Measurements from ENCODE around the gene CTXND2. TPM values are rescaled to one million over a fixed set of nuclear protein-coding genes. Genes with fewer than 3 reads are reported as not detected.
"Not testable (repeated sequence)": the region's sequence is repeated elsewhere in the genome, so short reads cannot be mapped to it uniquely, and the experiment has no call there.

The CTXND2 gene
- total RNA-seq, 2 experiments from 2014 or later: not detected

- POLR2A ChIA-PET: no interaction called here
These were observed 13.4 kb upstream of the CTXND2 start for GRCh38 chr1:150873521-150873920.

GRCh38 chr1:150874455-150875196, 12.3 kb upstream of the CTXND2 start:
- CTCF ChIA-PET: interaction anchor here (0.9 kb wide), 1 partner anchor 48 kb away, joined by 3 read pairs; no protein-coding TSS in a partner anchor
- Mint-ChIP-seq H3K27ac (peak overlapping the region; percentile 94), H3K4me1 (peaks cover 39% of the 10 kb centered on the region), H3K9me3 (no peaks in the 10 kb centered on the region), H3K4me3 (peak overlapping the region; percentile 95), H3K27me3 (no peaks in the 10 kb centered on the region), H3K36me3 (ENCODE audit: low read depth) (peaks cover 32% of the 10 kb centered on the region)
- no peak for DNase-seq
- POLR2A ChIA-PET: no interaction called here

More at GRCh38 chr1:150873521-150873920, 13.4 kb upstream of the CTXND2 start:
- no peak overlapping the region for H3K27ac Mint-ChIP-seq
- H3K9me3 Mint-ChIP-seq: no peaks in the 10 kb centered on the region
- no peak for DNase-seq
- peaks cover 40% of the 10 kb centered on the region for H3K4me1 Mint-ChIP-seq
- H3K4me3 Mint-ChIP-seq: no peak overlapping the region
- H3K27me3 Mint-ChIP-seq: no peaks in the 10 kb centered on the region
- CTCF ChIA-PET: interaction anchor here (0.7 to 0.9 kb wide), 2 partner anchors 49 to 198 kb away, joined by 3 to 6 read pairs; no protein-coding TSS in a partner anchor
- H3K36me3 Mint-ChIP-seq (ENCODE audit: low read depth): peaks cover 32% of the 10 kb centered on the region

- no peaks in the 10 kb centered on the region for H3K27me3 Mint-ChIP-seq
- H3K36me3 Mint-ChIP-seq (ENCODE audit: low read depth): peaks cover 26% of the 10 kb centered on the region
- POLR2A ChIA-PET: no interaction called here
- peak overlapping the region; percentile 94 for H3K27ac Mint-ChIP-seq
- H3K4me3 Mint-ChIP-seq: peak overlapping the region; percentile 95
- peak; percentile 20 for DNase-seq
- H3K9me3 Mint-ChIP-seq: no peaks in the 10 kb centered on the region
- CTCF ChIA-PET: no interaction called here
- peaks cover 34% of the 10 kb centered on the region for H3K4me1 Mint-ChIP-seq
These were observed 11.5 kb upstream of the CTXND2 start for GRCh38 chr1:150875197-150876118.

- Mint-ChIP-seq H3K4me1 (peaks cover 33% of the 10 kb centered on the region), H3K27me3 (no peaks in the 10 kb centered on the region), H3K36me3 (ENCODE audit: low read depth) (peaks cover 22% of the 10 kb centered on the region), H3K27ac (peak overlapping the region; percentile 94), H3K9me3 (no peaks in the 10 kb centered on the region), H3K4me3 (peak overlapping the region; percentile 95)
- ChIA-PET POLR2A (no interaction called here), CTCF (no interaction called here)
- DNase-seq: no peak
These were observed 10.8 kb upstream of the CTXND2 start for GRCh38 chr1:150876119-150876454.

- POLR2A ChIA-PET; DNase-seq; H3K4me3 Mint-ChIP-seq; H3K36me3 Mint-ChIP-seq (ENCODE audit: low read depth); H3K27ac Mint-ChIP-seq; H3K27me3 Mint-ChIP-seq; H3K9me3 Mint-ChIP-seq: not testable (repeated sequence)
- CTCF ChIA-PET: interaction anchor here (0.6 to 1.5 kb wide), 3 partner anchors 11 to 607 kb away, joined by 3 to 4 read pairs (median 4); no protein-coding TSS in a partner anchor
- H3K4me1 Mint-ChIP-seq: peaks cover 34% of the 10 kb centered on the region
These were observed 8.0 kb upstream of the CTXND2 start for GRCh38 chr1:150878931-150879330.

- POLR2A ChIA-PET: interaction anchor here (0.5 kb wide), 1 partner anchor 19 kb away, joined by 3 read pairs; no protein-coding TSS in a partner anchor
- H3K27me3 Mint-ChIP-seq: no peaks in the 10 kb centered on the region
- H3K4me1 Mint-ChIP-seq: peaks cover 23% of the 10 kb centered on the region
- no peak overlapping the region for H3K4me3 Mint-ChIP-seq
- CTCF ChIA-PET: interaction anchor here (0.6 to 1.1 kb wide), 3 partner anchors 21 to 330 kb away, joined by 3 to 5 read pairs (median 3); no protein-coding TSS in a partner anchor
- DNase-seq: no peak
- no peaks in the 10 kb centered on the region for H3K9me3 Mint-ChIP-seq
- H3K36me3 Mint-ChIP-seq (ENCODE audit: low read depth): no peaks in the 10 kb centered on the region
- no peak overlapping the region for H3K27ac Mint-ChIP-seq
These were observed 5.4 kb upstream of the CTXND2 start for GRCh38 chr1:150881331-150882070.

GRCh38 chr1:150883121-150883520, 3.8 kb upstream of the CTXND2 start:
- H3K36me3 Mint-ChIP-seq (ENCODE audit: low read depth); H3K4me3 Mint-ChIP-seq; H3K27me3 Mint-ChIP-seq; H3K27ac Mint-ChIP-seq; H3K9me3 Mint-ChIP-seq; POLR2A ChIA-PET; DNase-seq: not testable (repeated sequence)
- CTCF ChIA-PET: interaction anchor here (1.0 to 1.3 kb wide), 4 partner anchors 19 to 323 kb away, joined by 3 to 5 read pairs (median 3); no protein-coding TSS in a partner anchor
- peaks cover 16% of the 10 kb centered on the region for H3K4me1 Mint-ChIP-seq

- no peak for DNase-seq
- ChIA-PET POLR2A (no interaction called here), CTCF (interaction anchor here (0.7 kb wide), 1 partner anchor 640 kb away, joined by 3 read pairs; no protein-coding TSS in a partner anchor)
- H3K36me3 Mint-ChIP-seq (ENCODE audit: low read depth): peaks cover 3% of the 10 kb centered on the region
- peaks cover 34% of the 10 kb centered on the region for H3K4me1 Mint-ChIP-seq
- H3K27ac Mint-ChIP-seq: no peak overlapping the region
- no peak overlapping the region for H3K4me3 Mint-ChIP-seq
- no peaks in the 10 kb centered on the region for H3K9me3 Mint-ChIP-seq
- no peaks in the 10 kb centered on the region for H3K27me3 Mint-ChIP-seq
These were observed 1.8 kb downstream of the CTXND2 start for GRCh38 chr1:150888727-150889126.

- peaks cover 32% of the 10 kb centered on the region for H3K4me1 Mint-ChIP-seq
- H3K27me3 Mint-ChIP-seq: no peaks in the 10 kb centered on the region
- H3K36me3 Mint-ChIP-seq (ENCODE audit: low read depth): peaks cover 3% of the 10 kb centered on the region
- POLR2A ChIA-PET: interaction anchor here (0.5 kb wide), 1 partner anchor 90 kb away, joined by 4 read pairs; no protein-coding TSS in a partner anchor
- H3K27ac Mint-ChIP-seq: peak overlapping the region; percentile 80
- CTCF ChIA-PET: interaction anchor here (1.0 to 3.1 kb wide), 5 partner anchors 10 to 32 kb away, joined by 3 to 9 read pairs (median 4); no protein-coding TSS in a partner anchor
- H3K4me3 Mint-ChIP-seq: peak overlapping the region; percentile 48
- DNase-seq: peak; percentile 33
- H3K9me3 Mint-ChIP-seq: no peaks in the 10 kb centered on the region
These were observed 3.1 kb downstream of the CTXND2 start for GRCh38 chr1:150890033-150890416.

- no peak overlapping the region for H3K4me3 Mint-ChIP-seq
- peaks cover 2% of the 10 kb centered on the region for H3K27me3 Mint-ChIP-seq
- H3K36me3 Mint-ChIP-seq (ENCODE audit: low read depth): peaks cover 3% of the 10 kb centered on the region
- no peak for DNase-seq
- POLR2A ChIA-PET: no interaction called here
- CTCF ChIA-PET: no interaction called here
- no peak overlapping the region for H3K27ac Mint-ChIP-seq
- no peaks in the 10 kb centered on the region for H3K9me3 Mint-ChIP-seq
- peaks cover 28% of the 10 kb centered on the region for H3K4me1 Mint-ChIP-seq
These were observed 6.5 kb downstream of the CTXND2 start for GRCh38 chr1:150893336-150893913.

GRCh38 chr1:150895618-150896017, 8.7 kb downstream of the CTXND2 start:
- Mint-ChIP-seq H3K9me3 (no peaks in the 10 kb centered on the region), H3K27me3 (peaks cover 2% of the 10 kb centered on the region), H3K4me3 (no peak overlapping the region), H3K4me1 (peaks cover 11% of the 10 kb centered on the region), H3K27ac (no peak overlapping the region), H3K36me3 (ENCODE audit: low read depth) (no peaks in the 10 kb centered on the region)
- DNase-seq: no peak
- ChIA-PET POLR2A (interaction anchor here (0.6 kb wide), 1 partner anchor 347 kb away, joined by 3 read pairs; no protein-coding TSS in a partner anchor), CTCF (interaction anchor here (0.6 to 1.4 kb wide), 2 partner anchors 27 to 556 kb away, joined by 4 read pairs; no protein-coding TSS in a partner anchor)

GRCh38 chr1:150899795-150900194, 12.9 kb downstream of the CTXND2 start:
- H3K4me3 Mint-ChIP-seq; DNase-seq; H3K27me3 Mint-ChIP-seq; H3K9me3 Mint-ChIP-seq; H3K4me1 Mint-ChIP-seq; H3K27ac Mint-ChIP-seq; POLR2A ChIA-PET; H3K36me3 Mint-ChIP-seq (ENCODE audit: low read depth): not testable (repeated sequence)
- CTCF ChIA-PET: interaction anchor here (1.0 to 1.6 kb wide), 4 partner anchors 9 to 276 kb away, joined by 3 to 4 read pairs (median 3); partner anchors contain the start of gene TMOD4

All from activated CD4-positive, alpha-beta T cell treated with anti-CD3 and anti-CD28 coated beads, Interleukin-2, amount 10 ng/mL, durations not matched to agents 7 days and 5 days (primary cell).